ENCODE data around the gene OR10H1.
"Not testable (repeated sequence)": the region's sequence is repeated elsewhere in the genome, so short reads cannot be mapped to it uniquely, and the experiment has no call there.

DNA sequence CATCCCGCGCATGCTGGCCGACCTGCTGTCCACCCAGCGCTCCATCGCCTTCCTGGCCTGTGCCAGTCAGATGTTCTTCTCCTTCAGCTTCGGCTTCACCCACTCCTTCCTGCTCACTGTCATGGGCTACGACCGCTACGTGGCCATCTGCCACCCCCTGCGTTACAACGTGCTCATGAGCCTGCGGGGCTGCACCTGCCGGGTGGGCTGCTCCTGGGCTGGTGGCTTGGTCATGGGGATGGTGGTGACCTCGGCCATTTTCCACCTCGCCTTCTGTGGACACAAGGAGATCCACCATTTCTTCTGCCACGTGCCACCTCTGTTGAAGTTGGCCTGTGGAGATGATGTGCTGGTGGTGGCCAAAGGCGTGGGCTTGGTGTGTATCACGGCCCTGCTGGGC is 21.2 kb downstream of the OR10H1 start:
- not testable (repeated sequence) for TF ChIP-seq CTCF (IDR thresholded peaks at IDR 0.05; ENCODE audit: low read length); EZH2 (optimal IDR thresholded peaks at IDR 0.05; ENCODE audit: low read depth, low read length)
